Measurements from ENCODE around the gene NEU4. TPM values are rescaled to one million over a fixed set of nuclear protein-coding genes. Genes with fewer than 3 reads are reported as not detected.

The NEU4 gene
- total RNA-seq, 1 donor from 2014 or later = 0.09 TPM

DNA sequence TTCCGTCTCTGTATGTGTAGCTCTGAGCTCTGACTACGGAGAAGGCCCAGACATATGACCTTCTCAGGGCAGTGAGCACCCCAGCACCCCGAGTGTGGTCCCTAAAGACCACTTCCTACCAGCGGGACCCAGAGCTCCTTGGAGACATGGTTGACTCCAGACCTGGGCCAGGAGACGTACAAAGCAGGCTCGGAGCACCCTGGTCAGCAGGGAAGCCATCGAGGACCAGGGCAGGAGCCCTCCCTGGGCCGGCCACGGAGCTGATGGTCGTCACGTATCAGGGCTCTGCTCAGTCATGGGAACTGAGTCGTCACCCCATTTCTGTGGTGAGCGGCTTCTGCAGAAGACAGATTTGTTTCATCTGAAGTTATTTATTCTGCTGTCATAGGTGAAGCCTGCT, 12.8 kb upstream of the NEU4 start:
- H3K27me3 ChIP-seq (ENCODE audit: insufficient read depth, low read length) = peaks cover 3% of the 10 kb centered on the region
- no peaks in the 10 kb centered on the region for H3K4me1 ChIP-seq (ENCODE audit: insufficient read depth, low read length)
- no peak overlapping the region for H3K9ac ChIP-seq (ENCODE audit: low read length)
- FAIRE-seq (no peak), DNase-seq (ENCODE audit: low read depth) (no peak)
- Mint-ChIP-seq H3K9me3 (ENCODE audit: unreplicated experiment) (peaks cover 6% of the 10 kb centered on the region), H3K27me3 (ENCODE audit: low read depth, unreplicated experiment) (peaks cover 30% of the 10 kb centered on the region), H3K36me3 (ENCODE audit: low read depth, unreplicated experiment) (peaks cover 9% of the 10 kb centered on the region), H3K27ac (ENCODE audit: unreplicated experiment) (no peak overlapping the region), H3K4me3 (ENCODE audit: unreplicated experiment) (no peak overlapping the region), H3K4me1 (ENCODE audit: low read depth, unreplicated experiment) (no peaks in the 10 kb centered on the region)
- no peaks in the 10 kb centered on the region for H3K79me2 ChIP-seq (ENCODE audit: insufficient read depth, low read length)
- H3K27ac ChIP-seq (ENCODE audit: low read depth, low read length) = no peak overlapping the region
- H3K36me3 ChIP-seq (ENCODE audit: insufficient read depth, low read length) = no peaks in the 10 kb centered on the region
- no peak overlapping the region for H3K4me3 ChIP-seq (ENCODE audit: insufficient read depth, low read depth, low read length)
- H2AFZ ChIP-seq (ENCODE audit: low read depth, low read length) = no peak overlapping the region
- no peaks in the 10 kb centered on the region for H3K9me3 ChIP-seq (ENCODE audit: insufficient read depth, low read depth, low read length)
- H4K20me1 ChIP-seq (ENCODE audit: insufficient read depth, low read length) = no peaks in the 10 kb centered on the region
- TF ChIP-seq, protein P1, sequence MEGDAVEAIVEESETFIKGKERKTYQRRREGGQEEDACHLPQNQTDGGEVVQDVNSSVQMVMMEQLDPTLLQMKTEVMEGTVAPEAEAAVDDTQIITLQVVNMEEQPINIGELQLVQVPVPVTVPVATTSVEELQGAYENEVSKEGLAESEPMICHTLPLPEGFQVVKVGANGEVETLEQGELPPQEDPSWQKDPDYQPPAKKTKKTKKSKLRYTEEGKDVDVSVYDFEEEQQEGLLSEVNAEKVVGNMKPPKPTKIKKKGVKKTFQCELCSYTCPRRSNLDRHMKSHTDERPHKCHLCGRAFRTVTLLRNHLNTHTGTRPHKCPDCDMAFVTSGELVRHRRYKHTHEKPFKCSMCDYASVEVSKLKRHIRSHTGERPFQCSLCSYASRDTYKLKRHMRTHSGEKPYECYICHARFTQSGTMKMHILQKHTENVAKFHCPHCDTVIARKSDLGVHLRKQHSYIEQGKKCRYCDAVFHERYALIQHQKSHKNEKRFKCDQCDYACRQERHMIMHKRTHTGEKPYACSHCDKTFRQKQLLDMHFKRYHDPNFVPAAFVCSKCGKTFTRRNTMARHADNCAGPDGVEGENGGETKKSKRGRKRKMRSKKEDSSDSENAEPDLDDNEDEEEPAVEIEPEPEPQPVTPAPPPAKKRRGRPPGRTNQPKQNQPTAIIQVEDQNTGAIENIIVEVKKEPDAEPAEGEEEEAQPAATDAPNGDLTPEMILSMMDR (IDR thresholded peaks at IDR 0.05; ENCODE audit: insufficient read depth, low read depth, low read length) = no peak
- no peak for TF ChIP-seq EZH2 (IDR thresholded peaks at IDR 0.05; ENCODE audit: insufficient read depth, low read length)
- no peak overlapping the region for H3K4me2 ChIP-seq (ENCODE audit: low read length)

DNA sequence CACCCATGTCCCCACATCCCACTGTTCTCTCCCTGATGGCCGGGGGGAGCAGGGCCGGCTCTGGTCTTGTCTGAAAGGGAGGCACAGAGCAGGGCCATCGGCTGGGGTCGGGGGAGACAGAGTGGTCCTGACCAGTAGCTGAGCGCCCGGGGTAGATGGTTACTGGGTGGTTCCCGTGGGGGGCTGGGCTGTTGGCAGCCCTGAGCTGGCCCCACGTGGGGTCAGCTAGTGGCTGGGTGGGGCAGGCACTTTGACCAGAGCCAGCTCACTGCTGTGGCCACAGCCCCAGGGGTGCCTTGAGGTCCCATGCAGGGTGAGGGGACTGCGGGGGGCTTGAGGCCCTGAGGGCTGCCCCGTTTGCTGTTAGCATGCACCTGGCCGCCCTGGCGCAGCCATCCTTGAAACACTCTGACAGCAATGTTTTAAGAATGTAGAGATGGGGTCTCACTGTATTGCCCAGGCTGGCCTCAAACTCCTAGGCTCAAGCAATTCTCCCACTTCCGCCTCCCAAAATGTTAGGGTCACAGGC, 12.3 kb upstream of the NEU4 start:
- no peaks in the 10 kb centered on the region for H3K9me3 ChIP-seq (ENCODE audit: insufficient read depth, low read depth, low read length)
- no peak for DNase-seq (ENCODE audit: low read depth)
- Mint-ChIP-seq H3K36me3 (ENCODE audit: low read depth, unreplicated experiment) (peaks cover 9% of the 10 kb centered on the region), H3K9me3 (ENCODE audit: unreplicated experiment) (peaks cover 6% of the 10 kb centered on the region), H3K27ac (ENCODE audit: unreplicated experiment) (no peak overlapping the region), H3K4me3 (ENCODE audit: unreplicated experiment) (no peak overlapping the region), H3K4me1 (ENCODE audit: low read depth, unreplicated experiment) (no peaks in the 10 kb centered on the region), H3K27me3 (ENCODE audit: low read depth, unreplicated experiment) (peaks cover 31% of the 10 kb centered on the region)
- no peak for FAIRE-seq
- TF ChIP-seq, protein P1 (IDR thresholded peaks at IDR 0.05; ENCODE audit: insufficient read depth, low read depth, low read length) = no peak
- TF ChIP-seq EZH2 (IDR thresholded peaks at IDR 0.05; ENCODE audit: insufficient read depth, low read length) = no peak
- no peak overlapping the region for H2AFZ ChIP-seq (ENCODE audit: low read depth, low read length)
- no peaks in the 10 kb centered on the region for H4K20me1 ChIP-seq (ENCODE audit: insufficient read depth, low read length)
- H3K4me3 ChIP-seq (ENCODE audit: insufficient read depth, low read depth, low read length) = no peak overlapping the region
- H3K27ac ChIP-seq (ENCODE audit: low read depth, low read length) = no peak overlapping the region
- H3K79me2 ChIP-seq (ENCODE audit: insufficient read depth, low read length) = no peaks in the 10 kb centered on the region
- no peak overlapping the region for H3K4me2 ChIP-seq (ENCODE audit: low read length)
- H3K4me1 ChIP-seq (ENCODE audit: insufficient read depth, low read length) = no peaks in the 10 kb centered on the region
- H3K27me3 ChIP-seq (ENCODE audit: insufficient read depth, low read length) = peaks cover 3% of the 10 kb centered on the region
- H3K9ac ChIP-seq (ENCODE audit: low read length) = no peak overlapping the region
- no peaks in the 10 kb centered on the region for H3K36me3 ChIP-seq (ENCODE audit: insufficient read depth, low read length)

DNA sequence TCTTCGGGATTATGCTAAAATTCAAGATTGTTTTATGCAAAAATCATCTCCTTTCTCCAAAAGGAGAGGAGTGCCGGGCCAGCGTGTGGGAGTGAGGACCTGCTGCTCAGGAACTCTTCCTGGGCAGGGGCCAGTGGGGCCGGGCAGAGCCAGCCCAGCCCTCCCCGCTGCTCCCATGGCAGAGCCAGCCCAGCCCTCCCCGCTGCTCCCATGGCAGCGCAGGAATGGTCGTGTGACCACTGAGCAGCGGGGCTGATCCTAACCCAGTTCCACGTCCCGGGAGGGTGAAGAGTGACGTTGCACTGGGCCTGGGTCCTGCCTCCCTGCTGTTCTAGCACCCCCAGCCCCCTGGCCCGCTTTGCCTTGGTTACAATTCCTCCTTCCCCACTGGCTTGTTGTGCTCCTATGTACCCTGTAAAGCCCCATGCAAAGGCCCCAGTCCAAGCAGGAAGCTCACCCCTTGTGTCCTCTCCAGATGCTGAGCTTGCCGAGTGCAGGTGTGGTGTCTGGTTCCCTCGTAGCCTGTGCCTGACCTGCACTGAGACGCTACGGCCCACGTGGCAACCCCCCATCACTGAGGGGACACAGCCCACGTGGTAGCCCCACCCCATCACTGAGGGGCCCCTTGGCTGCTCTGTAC, 11.4 kb upstream of the NEU4 start:
- Histone ChIP-seq H3K4me1 (ENCODE audit: insufficient read depth, low read length) (no peaks in the 10 kb centered on the region), H3K27me3 (ENCODE audit: insufficient read depth, low read length) (peaks cover 3% of the 10 kb centered on the region), H3K27ac (ENCODE audit: low read depth, low read length) (no peak overlapping the region), H4K20me1 (ENCODE audit: insufficient read depth, low read length) (no peaks in the 10 kb centered on the region), H2AFZ (ENCODE audit: low read depth, low read length) (no peak overlapping the region), H3K9ac (ENCODE audit: low read length) (no peak overlapping the region), H3K4me2 (ENCODE audit: low read length) (no peak overlapping the region), H3K9me3 (ENCODE audit: insufficient read depth, low read depth, low read length) (no peaks in the 10 kb centered on the region), H3K36me3 (ENCODE audit: insufficient read depth, low read length) (no peaks in the 10 kb centered on the region), H3K4me3 (ENCODE audit: insufficient read depth, low read depth, low read length) (no peak overlapping the region), H3K79me2 (ENCODE audit: insufficient read depth, low read length) (no peaks in the 10 kb centered on the region)
- Mint-ChIP-seq H3K4me3 (ENCODE audit: unreplicated experiment) (no peak overlapping the region), H3K36me3 (ENCODE audit: low read depth, unreplicated experiment) (peaks cover 9% of the 10 kb centered on the region), H3K27ac (ENCODE audit: unreplicated experiment) (no peak overlapping the region), H3K9me3 (ENCODE audit: unreplicated experiment) (peaks cover 6% of the 10 kb centered on the region), H3K4me1 (ENCODE audit: low read depth, unreplicated experiment) (no peaks in the 10 kb centered on the region), H3K27me3 (ENCODE audit: low read depth, unreplicated experiment) (peaks cover 33% of the 10 kb centered on the region)
- FAIRE-seq (no peak), DNase-seq (ENCODE audit: low read depth) (no peak)
- TF ChIP-seq, protein P1 (IDR thresholded peaks at IDR 0.05; ENCODE audit: insufficient read depth, low read depth, low read length) = no peak

Data from astrocyte (in vitro differentiated cells and primary cell).